ENCODE data around the gene ZDHHC9. TPM values are rescaled to one million over a fixed set of nuclear protein-coding genes. Genes with fewer than 3 reads are reported as not detected.

Gene ZDHHC9
- total RNA-seq, 2 experiments from 2014 or later = 3.0 to 4.1 TPM

GRCh38 chrX:129833153-129833990, 10.3 kb downstream of the ZDHHC9 start:
- Histone ChIP-seq H3K4me1 (ENCODE audit: insufficient read depth, low read length) (no peaks in the 10 kb centered on the region), H3K27me3 (ENCODE audit: control insufficient read depth in 1 of 2, insufficient read depth in 2 of 2, low read length in 2 of 2) (no peaks in the 10 kb centered on the region), H3K27ac (ENCODE audit: low read depth in 1 of 2, low read length in 2 of 2) (no peak overlapping the region), H3K9me3 (ENCODE audit: control insufficient read depth in 1 of 2, insufficient read depth in 1 of 2, low read length in 2 of 2) (no peaks in the 10 kb centered on the region), H3K36me3 (ENCODE audit: insufficient read depth, low read length) (no peaks in the 10 kb centered on the region), H3K4me3 (ENCODE audit: low read length) (no peak overlapping the region)
- intact Hi-C loops (cut with DNase I, micrococcal nuclease) = no loop called here
- H3K9me3 Mint-ChIP-seq = no peaks in the 10 kb centered on the region
- DNase-seq (no peak), ATAC-seq (ENCODE audit: poor library complexity) (no peak)
- H3K4me1 Mint-ChIP-seq (ENCODE audit: low read depth) = no peaks in the 10 kb centered on the region
- H3K27me3 Mint-ChIP-seq = no peaks in the 10 kb centered on the region
- TF ChIP-seq CTCF (IDR thresholded peaks at IDR 0.05) = no peak
- ChIA-PET CTCF (interaction anchor here (0.7 kb wide), 1 partner anchor 37 kb away, joined by 3 read pairs; no protein-coding TSS in a partner anchor), POLR2A (no interaction called here)
- no peaks in the 10 kb centered on the region for H3K36me3 Mint-ChIP-seq (ENCODE audit: low read depth)
- H3K27ac Mint-ChIP-seq = no peak overlapping the region
- H3K4me3 Mint-ChIP-seq = no peak overlapping the region

GRCh38 chrX:129831091-129831885, 12.4 kb downstream of the ZDHHC9 start:
- DNase-seq (no peak), ATAC-seq (ENCODE audit: poor library complexity) (no peak)
- intact Hi-C loops (cut with DNase I, micrococcal nuclease) = no loop called here
- CTCF ChIA-PET = interaction anchor here (0.8 kb wide), 1 partner anchor 8 kb away, joined by 3 read pairs; no protein-coding TSS in a partner anchor
- H3K36me3 ChIP-seq (ENCODE audit: insufficient read depth, low read length) = no peaks in the 10 kb centered on the region
- H3K4me1 ChIP-seq (ENCODE audit: insufficient read depth, low read length) = peaks cover 1% of the 10 kb centered on the region
- H3K27ac ChIP-seq (ENCODE audit: low read depth in 1 of 2, low read length in 2 of 2) = no peak overlapping the region
- Mint-ChIP-seq H3K27ac (no peak overlapping the region), H3K36me3 (ENCODE audit: low read depth) (no peaks in the 10 kb centered on the region), H3K4me3 (no peak overlapping the region), H3K27me3 (no peaks in the 10 kb centered on the region), H3K9me3 (no peaks in the 10 kb centered on the region), H3K4me1 (ENCODE audit: low read depth) (peaks cover 1% of the 10 kb centered on the region)
- POLR2A ChIA-PET = no interaction called here
- H3K27me3 ChIP-seq (ENCODE audit: control insufficient read depth in 1 of 2, insufficient read depth in 2 of 2, low read length in 2 of 2) = no peaks in the 10 kb centered on the region
- TF ChIP-seq CTCF (IDR thresholded peaks at IDR 0.05) = no peak
- no peak overlapping the region for H3K4me3 ChIP-seq (ENCODE audit: low read length)
- no peaks in the 10 kb centered on the region for H3K9me3 ChIP-seq (ENCODE audit: control insufficient read depth in 1 of 2, insufficient read depth in 1 of 2, low read length in 2 of 2)

GRCh38 chrX:129830494-129830893, 13.2 kb downstream of the ZDHHC9 start:
- POLR2A ChIA-PET = no interaction called here
- peaks cover 8% of the 10 kb centered on the region for H3K4me1 Mint-ChIP-seq (ENCODE audit: low read depth)
- no peak for ATAC-seq (ENCODE audit: poor library complexity)
- no peaks in the 10 kb centered on the region for H3K9me3 ChIP-seq (ENCODE audit: control insufficient read depth in 1 of 2, insufficient read depth in 1 of 2, low read length in 2 of 2)
- H3K4me1 ChIP-seq (ENCODE audit: insufficient read depth, low read length) = peaks cover 5% of the 10 kb centered on the region
- intact Hi-C loops (cut with DNase I, micrococcal nuclease) = no loop called here
- CTCF ChIA-PET = no interaction called here
- H3K4me3 ChIP-seq (ENCODE audit: low read length) = no peak overlapping the region
- no peak overlapping the region for H3K4me3 Mint-ChIP-seq
- no peaks in the 10 kb centered on the region for H3K36me3 Mint-ChIP-seq (ENCODE audit: low read depth)
- no peaks in the 10 kb centered on the region for H3K27me3 ChIP-seq (ENCODE audit: control insufficient read depth in 1 of 2, insufficient read depth in 2 of 2, low read length in 2 of 2)
- no peaks in the 10 kb centered on the region for H3K9me3 Mint-ChIP-seq
- H3K27ac Mint-ChIP-seq = no peak overlapping the region
- no peak overlapping the region for H3K27ac ChIP-seq (ENCODE audit: low read depth in 1 of 2, low read length in 2 of 2)
- no peak for DNase-seq
- H3K36me3 ChIP-seq (ENCODE audit: insufficient read depth, low read length) = no peaks in the 10 kb centered on the region
- H3K27me3 Mint-ChIP-seq = no peaks in the 10 kb centered on the region
- TF ChIP-seq CTCF (IDR thresholded peaks at IDR 0.05) = no peak

Data from CD4-positive, alpha-beta T cell (primary cell).